GM12878 (cell line): Measurements from ENCODE around the gene SLX4IP. TPM values are rescaled to one million over a fixed set of nuclear protein-coding genes. Genes with fewer than 3 reads are reported as not detected.

ENCODE experiments used
- BCL11A ChIP-seq: IDR thresholded peaks from 2 replicates; pipeline ENCODE4 v1.6.1; 2011; ENCODE audit warnings: low read depth, low read length
- BRCA1 ChIP-seq: IDR thresholded peaks from 2 replicates; pipeline ENCODE4 v1.6.1; 2011; ENCODE audit warnings: low read depth, low read length, improper control_type of control experiment
- CBFB ChIP-seq: IDR thresholded peaks from 2 replicates; pipeline ENCODE4 v1.6.1; 2016; ENCODE audit warnings: antibody characterized with exemption, low read depth
- CREB1 ChIP-seq: IDR thresholded peaks from 2 replicates; pipeline ENCODE4 v1.6.1; 2012; ENCODE audit warnings: low read depth, mild to moderate bottlenecking, inconsistent platforms
- GABPA ChIP-seq: IDR thresholded peaks from 2 replicates; pipeline ENCODE4 v1.6.1; 2014; ENCODE audit warnings: antibody characterized with exemption, low read depth, mild to moderate bottlenecking, inconsistent platforms
- HCFC1 ChIP-seq: fragments of 150-350 bp; IDR thresholded peaks from 2 replicates; pipeline ENCODE4 v1.6.1; 2014; ENCODE audit warnings: low read length
- HDAC2 ChIP-seq: fragments of 200-600 bp; sonication (generic); IDR thresholded peaks from 2 replicates; pipeline ENCODE4 v1.6.1; 2017
- POLR2A ChIP-seq: IDR thresholded peaks from 2 replicates; pipeline ENCODE4 v1.6.1; 2011; ENCODE audit warnings: low read depth, mild to moderate bottlenecking, low read length
- POLR2AphosphoS2 ChIP-seq: IDR thresholded peaks from 2 replicates; pipeline ENCODE4 v1.6.1; 2011; ENCODE audit warnings: low read depth, mild to moderate bottlenecking, low read length, improper control_type of control experiment, moderate library complexity
- POU2F2 ChIP-seq: IDR thresholded peaks from 3 replicates; pipeline ENCODE4 v1.6.1; 2011; ENCODE audit warnings: low read depth, mild to moderate bottlenecking, low read length, borderline replicate concordance
- SIX5 ChIP-seq: IDR thresholded peaks from 2 replicates; pipeline ENCODE4 v1.6.1; 2011; ENCODE audit warnings: mild to moderate bottlenecking, low read depth, low read length, moderate library complexity; ENCODE audit not compliant: severe bottlenecking
- TCF7 ChIP-seq: IDR thresholded peaks from 2 replicates; pipeline ENCODE4 v1.6.1; 2014; ENCODE audit warnings: antibody characterized with exemption, borderline replicate concordance
- ZNF217 ChIP-seq: fragments of 450-650 bp; IDR thresholded peaks from 2 replicates; pipeline ENCODE4 v1.6.1; 2017; ENCODE audit warnings: antibody characterized with exemption, mild to moderate bottlenecking
- ZNF274 ChIP-seq: IDR thresholded peaks from one replicate; pipeline ENCODE4 v1.8.0; 2011; ENCODE audit not compliant: insufficient read length, insufficient read depth
- ZNF384 ChIP-seq: IDR thresholded peaks from 2 replicates; pipeline ENCODE4 v1.6.1; 2012; ENCODE audit warnings: low read depth, mild to moderate bottlenecking, low read length, improper control_type of control experiment, borderline replicate concordance
- ZNF687 ChIP-seq: fragments of 450-650 bp; IDR thresholded peaks from 2 replicates; pipeline ENCODE4 v1.6.1; 2017; ENCODE audit warnings: mild to moderate bottlenecking, moderate library complexity
- ZZZ3 ChIP-seq: IDR thresholded peaks from 2 replicates; pipeline ENCODE4 v1.6.1; 2011; ENCODE audit warnings: low read depth; ENCODE audit not compliant: control insufficient read depth, insufficient read length
- polyA plus RNA-seq, 11 experiments: library from polyadenylated mRNA; depleted of rRNA in 4 of 11; unstranded in 6 of 11; stranded (reverse) in 5 of 11; fragments of >200 nt; fragmentation: Nextera tagmentation in 4 of 11; fragmentation: Illumina TruSeq in 1 of 11; extraction: Ambion mirVana in 4 of 11; extraction: Trizol in 1 of 11; gene quantifications; 1 replicate in 1 of 11; 2 replicates in 10 of 11; pipeline versions ENCODE4 v1.2.1 to v1.2.3, GENCODE V29; 2011 to 2016; ENCODE audit warnings: inconsistent platforms in 2 of 11, missing spikeins in 2 of 11, low read depth in 1 of 11
- total RNA-seq, 4 experiments: library from RNA; depleted of rRNA in 3 of 4; stranded (reverse); fragments of >200 nt in 3 of 4; fragmentation: Illumina TruSeq in 1 of 4; extraction: Trizol in 1 of 4; gene quantifications; 2 replicates each; pipeline versions ENCODE4 v1.2.1 to v1.2.3, GENCODE V29; 2013 to 2021
- TF ChIP-seq, protein P1 (sequence below): fragments of 450-650 bp; IDR thresholded peaks from 2 replicates; pipeline ENCODE4 v1.6.1; 2017; ENCODE audit warnings: mild to moderate bottlenecking
- TF ChIP-seq, protein P2 (sequence below): fragments of 450-650 bp; conservative IDR thresholded peaks from 2 replicates; pipeline ENCODE4 v1.6.1; 2017; ENCODE audit warnings: mild to moderate bottlenecking, moderate library complexity
- TF ChIP-seq, protein P3 (sequence below): IDR thresholded peaks from 2 replicates; pipeline ENCODE4 v1.6.1; 2011; ENCODE audit warnings: low read depth, mild to moderate bottlenecking, low read length, moderate library complexity, borderline replicate concordance; ENCODE audit errors: extremely low read depth

Gene SLX4IP
- total and polyA plus RNA-seq, 10 of the 15 experiments (the other 5 are each of a cell fraction or from before 2014, with no cell fraction given): 2.2 to 11.0 (median 6.3) TPM

DNA sequence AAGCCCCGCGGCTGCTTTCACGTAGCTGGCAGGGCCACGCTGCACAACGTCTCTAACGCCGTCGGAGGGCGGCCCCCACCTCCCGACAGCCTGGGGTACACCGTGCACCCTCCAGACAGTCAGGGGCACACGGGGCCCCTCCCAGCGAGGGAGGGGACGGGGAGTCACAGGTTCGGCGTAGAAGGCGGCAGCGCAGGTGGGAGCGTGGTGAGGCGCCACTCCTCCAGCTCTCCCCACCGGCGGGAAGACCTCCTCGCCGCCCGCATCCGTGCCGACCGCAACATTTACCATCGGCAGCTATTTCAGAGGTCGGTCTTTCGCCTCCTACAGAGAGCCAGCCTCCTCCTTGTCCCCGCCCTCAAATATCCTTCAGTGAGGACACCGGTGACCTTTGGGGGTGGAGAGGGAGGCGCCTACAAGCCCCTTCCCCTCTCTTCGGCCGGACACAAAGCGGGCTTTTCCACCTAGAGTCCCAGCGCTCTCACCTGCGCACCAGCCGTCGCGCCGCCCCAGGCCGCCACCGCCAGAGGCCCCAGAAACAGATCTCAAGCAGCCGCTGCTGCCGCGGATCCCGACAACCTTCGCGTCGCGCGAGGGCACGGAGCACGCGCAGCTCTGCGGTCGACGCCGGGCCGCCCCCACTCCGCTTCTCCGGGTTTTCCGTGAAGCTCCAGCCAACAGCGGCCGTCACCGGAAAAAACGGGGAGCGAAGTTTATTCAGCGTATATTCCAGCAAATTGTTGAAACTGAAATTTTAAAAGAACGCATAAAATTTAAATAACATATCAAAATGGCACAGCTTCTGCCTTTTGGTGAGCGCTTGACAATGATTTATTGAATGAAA is 1.3 kb upstream of the SLX4IP start, which contains the start of gene MKKS (continued):
- TF ChIP-seq POU2F2 (peak; percentile 34; the same call in 1 of the 3 replicates), BCL11A (no peak), POLR2A (peak; percentile 83), ZNF687 (peak; percentile 98), GABPA (no peak), HCFC1 (peak; percentile 44; the same call in 1 of the 2 replicates), ZNF274 (no peak), TCF7 (no peak), SIX5 (no peak), CBFB (peak; percentile 43; the same call in 1 of the 2 replicates), HDAC2 (no peak), POLR2AphosphoS2 (peak; percentile 28; the same call in 1 of the 2 replicates), ZZZ3 (no peak), ZNF217 (no peak), ZNF384 (no peak), BRCA1 (no peak; the same call in 1 of the 2 replicates), CREB1 (peak; percentile 68)
- TF ChIP-seq, protein P1, sequence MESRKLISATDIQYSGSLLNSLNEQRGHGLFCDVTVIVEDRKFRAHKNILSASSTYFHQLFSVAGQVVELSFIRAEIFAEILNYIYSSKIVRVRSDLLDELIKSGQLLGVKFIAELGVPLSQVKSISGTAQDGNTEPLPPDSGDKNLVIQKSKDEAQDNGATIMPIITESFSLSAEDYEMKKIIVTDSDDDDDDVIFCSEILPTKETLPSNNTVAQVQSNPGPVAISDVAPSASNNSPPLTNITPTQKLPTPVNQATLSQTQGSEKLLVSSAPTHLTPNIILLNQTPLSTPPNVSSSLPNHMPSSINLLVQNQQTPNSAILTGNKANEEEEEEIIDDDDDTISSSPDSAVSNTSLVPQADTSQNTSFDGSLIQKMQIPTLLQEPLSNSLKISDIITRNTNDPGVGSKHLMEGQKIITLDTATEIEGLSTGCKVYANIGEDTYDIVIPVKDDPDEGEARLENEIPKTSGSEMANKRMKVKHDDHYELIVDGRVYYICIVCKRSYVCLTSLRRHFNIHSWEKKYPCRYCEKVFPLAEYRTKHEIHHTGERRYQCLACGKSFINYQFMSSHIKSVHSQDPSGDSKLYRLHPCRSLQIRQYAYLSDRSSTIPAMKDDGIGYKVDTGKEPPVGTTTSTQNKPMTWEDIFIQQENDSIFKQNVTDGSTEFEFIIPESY: no peak
- TF ChIP-seq, protein P2, sequence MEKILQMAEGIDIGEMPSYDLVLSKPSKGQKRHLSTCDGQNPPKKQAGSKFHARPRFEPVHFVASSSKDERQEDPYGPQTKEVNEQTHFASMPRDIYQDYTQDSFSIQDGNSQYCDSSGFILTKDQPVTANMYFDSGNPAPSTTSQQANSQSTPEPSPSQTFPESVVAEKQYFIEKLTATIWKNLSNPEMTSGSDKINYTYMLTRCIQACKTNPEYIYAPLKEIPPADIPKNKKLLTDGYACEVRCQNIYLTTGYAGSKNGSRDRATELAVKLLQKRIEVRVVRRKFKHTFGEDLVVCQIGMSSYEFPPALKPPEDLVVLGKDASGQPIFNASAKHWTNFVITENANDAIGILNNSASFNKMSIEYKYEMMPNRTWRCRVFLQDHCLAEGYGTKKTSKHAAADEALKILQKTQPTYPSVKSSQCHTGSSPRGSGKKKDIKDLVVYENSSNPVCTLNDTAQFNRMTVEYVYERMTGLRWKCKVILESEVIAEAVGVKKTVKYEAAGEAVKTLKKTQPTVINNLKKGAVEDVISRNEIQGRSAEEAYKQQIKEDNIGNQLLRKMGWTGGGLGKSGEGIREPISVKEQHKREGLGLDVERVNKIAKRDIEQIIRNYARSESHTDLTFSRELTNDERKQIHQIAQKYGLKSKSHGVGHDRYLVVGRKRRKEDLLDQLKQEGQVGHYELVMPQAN: no peak; the same call in none of the 2 replicates
- TF ChIP-seq, protein P3, sequence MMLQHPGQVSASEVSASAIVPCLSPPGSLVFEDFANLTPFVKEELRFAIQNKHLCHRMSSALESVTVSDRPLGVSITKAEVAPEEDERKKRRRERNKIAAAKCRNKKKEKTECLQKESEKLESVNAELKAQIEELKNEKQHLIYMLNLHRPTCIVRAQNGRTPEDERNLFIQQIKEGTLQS: no peak
